Measurements from ENCODE around the gene ATG16L1.

- TF ChIP-seq GATA2 (IDR thresholded peaks at IDR 0.05; ENCODE audit: low read depth, low read length) (no peak), GATA3 (IDR thresholded peaks at IDR 0.05; ENCODE audit: low read depth, low read length) (no peak)
These were observed 75.0 kb downstream of the ATG16L1 start for GRCh38 chr2:233326500-233326899.
